Suppressor macrophage treated with lipopolysaccharide for 4 hours (primary cell): ENCODE data around the gene EDN3.

Experiments used
- DNase-seq: peaks from one replicate; pipeline ENCODE4 v3.0.0-alpha.2; 2020

The EDN3 gene

GRCh38 chr20:59308493-59309201, 8.2 kb downstream of the EDN3 start:
- no peak for DNase-seq

- DNase-seq = no peak
Observed at GRCh38 chr20:59309218-59309617, 8.8 kb downstream of the EDN3 start.

GRCh38 chr20:59314997-59315396, 14.6 kb downstream of the EDN3 start:
- DNase-seq = no peak

GRCh38 chr20:59316911-59317731, 16.7 kb downstream of the EDN3 start:
- no peak for DNase-seq

GRCh38 chr20:59318201-59318790, 17.9 kb downstream of the EDN3 start:
- DNase-seq = no peak

- DNase-seq = no peak
Observed at GRCh38 chr20:59318803-59319202, 18.4 kb downstream of the EDN3 start.

- DNase-seq = no peak
Observed at GRCh38 chr20:59320426-59320825, 20.0 kb downstream of the EDN3 start.

GRCh38 chr20:59320854-59321647, 20.6 kb downstream of the EDN3 start:
- no peak for DNase-seq

- no peak for DNase-seq
Observed at GRCh38 chr20:59322081-59322480, 21.7 kb downstream of the EDN3 start.

GRCh38 chr20:59322585-59323454, 22.4 kb downstream of the EDN3 start:
- peak; percentile 2 for DNase-seq

- DNase-seq = no peak
Observed at GRCh38 chr20:59323731-59324130, 23.3 kb downstream of the EDN3 start.

- no peak for DNase-seq
Observed at GRCh38 chr20:59324521-59325141, 24.2 kb downstream of the EDN3 start.

GRCh38 chr20:59325142-59325523, 24.7 kb downstream of the EDN3 start:
- DNase-seq = no peak

GRCh38 chr20:59326188-59326587, 25.8 kb downstream of the EDN3 start:
- DNase-seq = no peak

GRCh38 chr20:59328071-59328470, 27.7 kb downstream of the EDN3 start:
- DNase-seq = no peak

GRCh38 chr20:59331721-59332329, 31.4 kb downstream of the EDN3 start:
- DNase-seq = no peak

- no peak for DNase-seq
Observed at GRCh38 chr20:59333260-59333845, 32.9 kb downstream of the EDN3 start.

- no peak for DNase-seq
Observed at GRCh38 chr20:59333951-59334350, 33.5 kb downstream of the EDN3 start.

- DNase-seq = no peak
Observed at GRCh38 chr20:59334651-59335300, 34.4 kb downstream of the EDN3 start.

- no peak for DNase-seq
Observed at GRCh38 chr20:59335377-59335776, 35.0 kb downstream of the EDN3 start.
